ENCODE results near the gene NOC2L.

The NOC2L gene

GRCh38 chr1:920010-920409 lies 39.0 kb downstream of the NOC2L start:
- Histone ChIP-seq H3K27ac (ENCODE audit: low read depth, low read length) (no peak overlapping the region), H3K36me3 (ENCODE audit: control insufficient read depth, insufficient read depth, low read length) (no peaks in the 10 kb centered on the region), H3K27me3 (ENCODE audit: control insufficient read depth, insufficient read depth, low read length) (peaks cover 42% of the 10 kb centered on the region), H3K4me1 (ENCODE audit: control insufficient read depth, insufficient read depth, low read length) (peaks cover 11% of the 10 kb centered on the region), H3K9ac (ENCODE audit: low read length) (no peak overlapping the region), H3K4me3 (ENCODE audit: low read length) (no peak overlapping the region)

- no peak overlapping the region for H3K27ac ChIP-seq (ENCODE audit: low read depth, low read length)
- H3K36me3 ChIP-seq (ENCODE audit: control insufficient read depth, insufficient read depth, low read length) = no peaks in the 10 kb centered on the region
- H3K27me3 ChIP-seq (ENCODE audit: control insufficient read depth, insufficient read depth, low read length) = peaks cover 44% of the 10 kb centered on the region
- H3K4me3 ChIP-seq (ENCODE audit: low read length) = no peak overlapping the region
- H3K9ac ChIP-seq (ENCODE audit: low read length) = no peak overlapping the region
- H3K4me1 ChIP-seq (ENCODE audit: control insufficient read depth, insufficient read depth, low read length) = peaks cover 11% of the 10 kb centered on the region
These were observed 39.7 kb downstream of the NOC2L start for GRCh38 chr1:919271-919872.

DNA sequence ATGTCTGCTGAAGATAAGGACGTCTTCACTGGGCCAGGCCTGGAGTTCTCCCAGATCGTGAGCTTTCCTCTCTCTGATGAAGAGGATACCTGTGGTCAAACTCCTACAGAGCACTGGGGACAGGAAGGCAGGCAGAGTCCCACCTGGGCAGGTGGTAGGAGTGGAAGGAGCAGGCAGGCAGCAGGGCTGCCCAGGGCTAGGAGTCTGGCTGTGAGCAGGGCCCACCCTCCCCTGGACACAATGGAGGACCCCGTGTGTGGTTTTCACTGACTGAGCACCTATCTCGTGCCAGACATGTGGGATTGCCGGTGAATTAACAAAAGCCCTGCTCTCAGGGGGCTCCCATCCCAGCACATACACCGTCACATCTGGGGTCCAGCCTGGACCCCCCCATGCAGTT lies 40.2 kb downstream of the NOC2L start:
- Histone ChIP-seq H3K4me1 (ENCODE audit: control insufficient read depth, insufficient read depth, low read length) (peaks cover 11% of the 10 kb centered on the region), H3K27ac (ENCODE audit: low read depth, low read length) (no peak overlapping the region), H3K36me3 (ENCODE audit: control insufficient read depth, insufficient read depth, low read length) (no peaks in the 10 kb centered on the region), H3K9ac (ENCODE audit: low read length) (no peak overlapping the region), H3K27me3 (ENCODE audit: control insufficient read depth, insufficient read depth, low read length) (peaks cover 46% of the 10 kb centered on the region), H3K4me3 (ENCODE audit: low read length) (no peak overlapping the region)

- peaks cover 45% of the 10 kb centered on the region for H3K27me3 ChIP-seq (ENCODE audit: control insufficient read depth, insufficient read depth, low read length)
- H3K27ac ChIP-seq (ENCODE audit: low read depth, low read length) = no peak overlapping the region
- H3K4me3 ChIP-seq (ENCODE audit: low read length) = no peak overlapping the region
- H3K4me1 ChIP-seq (ENCODE audit: control insufficient read depth, insufficient read depth, low read length) = peaks cover 11% of the 10 kb centered on the region
- H3K36me3 ChIP-seq (ENCODE audit: control insufficient read depth, insufficient read depth, low read length) = no peaks in the 10 kb centered on the region
- no peak overlapping the region for H3K9ac ChIP-seq (ENCODE audit: low read length)
These were observed 40.7 kb downstream of the NOC2L start for GRCh38 chr1:918353-918752.

- Histone ChIP-seq H3K27me3 (ENCODE audit: control insufficient read depth, insufficient read depth, low read length) (peaks cover 38% of the 10 kb centered on the region), H3K4me1 (ENCODE audit: control insufficient read depth, insufficient read depth, low read length) (peaks cover 11% of the 10 kb centered on the region), H3K9ac (ENCODE audit: low read length) (no peak overlapping the region), H3K27ac (ENCODE audit: low read depth, low read length) (no peak overlapping the region), H3K36me3 (ENCODE audit: control insufficient read depth, insufficient read depth, low read length) (no peaks in the 10 kb centered on the region), H3K4me3 (ENCODE audit: low read length) (no peak overlapping the region)
These were observed 41.5 kb downstream of the NOC2L start for GRCh38 chr1:917466-918091.

DNA sequence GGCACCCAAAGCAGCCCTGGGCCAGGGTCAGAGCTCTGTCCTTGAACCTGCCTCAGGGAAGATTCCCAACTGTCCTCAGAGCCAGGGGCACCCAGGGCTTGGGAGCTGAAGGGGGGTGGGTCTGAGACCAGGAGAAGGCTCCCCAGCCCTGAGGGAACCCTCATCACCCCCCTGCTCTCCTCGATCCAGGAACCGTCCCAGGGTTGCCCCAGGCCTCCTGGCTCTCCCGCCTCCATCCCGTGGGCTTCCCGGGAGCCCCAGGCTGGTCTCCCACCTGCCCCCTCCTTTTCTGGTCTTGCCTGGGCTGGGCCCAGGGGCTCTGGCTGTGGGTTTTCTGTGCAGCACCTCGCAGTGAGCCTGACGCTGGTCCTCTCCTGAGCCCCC lies 42.0 kb downstream of the NOC2L start:
- no peak overlapping the region for H3K4me3 ChIP-seq (ENCODE audit: low read length)
- H3K4me1 ChIP-seq (ENCODE audit: control insufficient read depth, insufficient read depth, low read length) = peaks cover 11% of the 10 kb centered on the region
- H3K27me3 ChIP-seq (ENCODE audit: control insufficient read depth, insufficient read depth, low read length) = peaks cover 36% of the 10 kb centered on the region
- no peak overlapping the region for H3K27ac ChIP-seq (ENCODE audit: low read depth, low read length)
- no peak overlapping the region for H3K9ac ChIP-seq (ENCODE audit: low read length)
- no peaks in the 10 kb centered on the region for H3K36me3 ChIP-seq (ENCODE audit: control insufficient read depth, insufficient read depth, low read length)

DNA sequence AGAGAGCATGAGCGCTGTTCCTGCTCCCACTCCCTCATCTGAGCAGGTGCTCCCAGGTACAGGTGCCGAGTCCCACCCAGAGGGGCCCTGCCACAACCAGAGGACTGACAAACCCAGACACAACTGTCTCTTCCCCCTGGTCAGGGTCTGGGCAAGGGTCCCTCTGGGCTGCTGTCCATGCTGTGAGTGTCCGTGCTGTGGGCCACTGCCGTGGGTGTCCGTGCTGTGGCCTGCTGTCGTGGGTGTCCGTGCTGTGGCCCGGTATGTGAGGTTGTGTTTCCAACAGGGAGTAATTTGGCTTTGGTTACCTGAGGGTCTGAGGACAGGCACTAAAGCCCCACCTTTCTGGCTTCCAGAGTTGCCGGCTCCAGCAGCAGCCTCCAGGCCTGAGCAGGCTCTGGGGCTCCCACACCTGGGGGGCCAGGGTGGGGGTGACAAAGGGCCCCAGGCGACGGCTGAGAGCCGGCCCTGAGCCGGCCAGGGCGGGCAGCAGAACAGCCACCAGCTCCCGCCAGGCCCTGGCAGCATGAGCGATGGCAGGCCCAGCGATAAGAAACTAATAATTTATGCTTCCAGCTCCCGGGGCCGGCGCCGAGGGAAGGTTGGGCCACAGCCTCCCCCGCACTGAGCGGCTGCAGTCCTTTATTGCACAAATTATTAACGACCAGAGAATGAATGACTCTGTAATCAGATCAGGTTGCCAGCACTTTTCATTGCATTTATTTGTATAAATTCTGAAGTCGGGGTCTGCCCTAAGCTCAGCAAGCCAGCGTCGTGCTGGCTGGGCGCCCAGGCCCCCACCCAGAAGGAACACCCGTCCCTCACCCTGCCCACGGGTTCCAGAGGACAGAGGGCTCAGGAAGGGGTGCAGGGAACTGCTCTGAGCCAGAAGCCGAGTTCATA lies 42.6 kb downstream of the NOC2L start:
- peaks cover 33% of the 10 kb centered on the region for H3K27me3 ChIP-seq (ENCODE audit: control insufficient read depth, insufficient read depth, low read length)
- no peak overlapping the region for H3K9ac ChIP-seq (ENCODE audit: low read length)
- H3K27ac ChIP-seq (ENCODE audit: low read depth, low read length) = no peak overlapping the region
- H3K36me3 ChIP-seq (ENCODE audit: control insufficient read depth, insufficient read depth, low read length) = no peaks in the 10 kb centered on the region
- H3K4me3 ChIP-seq (ENCODE audit: low read length) = no peak overlapping the region
- H3K4me1 ChIP-seq (ENCODE audit: control insufficient read depth, insufficient read depth, low read length) = peaks cover 11% of the 10 kb centered on the region

DNA sequence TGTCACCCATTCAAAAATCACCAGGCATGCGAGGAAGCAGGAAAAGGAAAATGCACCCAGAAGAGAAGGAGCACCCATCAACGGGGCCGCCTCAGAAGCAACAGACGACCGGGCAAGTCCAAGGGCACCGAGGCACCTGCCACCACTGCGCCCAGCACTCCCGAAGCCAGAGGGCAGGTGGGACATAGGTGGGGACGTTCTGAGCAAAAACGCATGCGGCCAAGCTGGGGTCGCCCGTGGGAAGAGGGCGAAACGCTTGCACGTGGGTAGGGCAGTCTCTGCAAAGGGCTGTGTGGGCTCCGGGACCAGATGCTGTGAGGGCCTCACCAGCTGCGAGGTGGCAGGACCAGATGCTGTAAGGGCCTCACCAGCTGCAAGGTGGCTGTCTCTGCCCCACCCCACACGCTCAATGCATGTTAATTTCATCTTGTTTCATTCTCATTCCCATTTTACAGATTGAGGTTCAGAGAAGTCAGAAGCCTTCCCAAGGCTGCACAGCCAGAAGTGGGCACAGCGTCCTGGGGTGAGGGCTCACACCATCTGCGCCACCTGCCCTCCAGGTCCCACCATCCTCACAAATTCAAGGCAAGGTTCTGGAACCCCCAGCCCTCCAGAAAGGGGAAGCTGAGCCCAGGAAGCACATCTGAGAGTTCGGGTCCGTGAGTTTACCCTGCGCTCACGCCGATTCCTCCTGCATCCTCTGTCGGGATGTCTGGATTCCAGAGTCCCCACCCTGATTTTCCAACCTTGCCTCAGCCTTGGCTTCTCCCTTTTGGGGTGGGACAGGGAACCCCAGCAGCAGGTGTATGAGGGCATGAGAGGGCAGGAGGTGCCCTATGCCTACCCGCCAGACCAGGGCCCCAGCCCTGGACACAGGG lies 43.5 kb downstream of the NOC2L start:
- Histone ChIP-seq H3K4me1 (ENCODE audit: control insufficient read depth, insufficient read depth, low read length) (peaks cover 9% of the 10 kb centered on the region), H3K27me3 (ENCODE audit: control insufficient read depth, insufficient read depth, low read length) (peaks cover 39% of the 10 kb centered on the region), H3K4me3 (ENCODE audit: low read length) (no peak overlapping the region), H3K36me3 (ENCODE audit: control insufficient read depth, insufficient read depth, low read length) (no peaks in the 10 kb centered on the region), H3K9ac (ENCODE audit: low read length) (no peak overlapping the region), H3K27ac (ENCODE audit: low read depth, low read length) (no peak overlapping the region)

GRCh38 chr1:914891-915280 lies 44.2 kb downstream of the NOC2L start:
- no peak overlapping the region for H3K27ac ChIP-seq (ENCODE audit: low read depth, low read length)
- H3K4me1 ChIP-seq (ENCODE audit: control insufficient read depth, insufficient read depth, low read length) = peaks cover 5% of the 10 kb centered on the region
- no peak overlapping the region for H3K4me3 ChIP-seq (ENCODE audit: low read length)
- no peaks in the 10 kb centered on the region for H3K36me3 ChIP-seq (ENCODE audit: control insufficient read depth, insufficient read depth, low read length)
- peaks cover 35% of the 10 kb centered on the region for H3K27me3 ChIP-seq (ENCODE audit: control insufficient read depth, insufficient read depth, low read length)
- H3K9ac ChIP-seq (ENCODE audit: low read length) = no peak overlapping the region

- H3K27ac ChIP-seq (ENCODE audit: low read depth, low read length) = no peak overlapping the region
- no peaks in the 10 kb centered on the region for H3K36me3 ChIP-seq (ENCODE audit: control insufficient read depth, insufficient read depth, low read length)
- H3K4me3 ChIP-seq (ENCODE audit: low read length) = no peak overlapping the region
- H3K9ac ChIP-seq (ENCODE audit: low read length) = no peak overlapping the region
- peaks cover 5% of the 10 kb centered on the region for H3K4me1 ChIP-seq (ENCODE audit: control insufficient read depth, insufficient read depth, low read length)
- peaks cover 32% of the 10 kb centered on the region for H3K27me3 ChIP-seq (ENCODE audit: control insufficient read depth, insufficient read depth, low read length)
These were observed 44.7 kb downstream of the NOC2L start for GRCh38 chr1:914131-914890.

DNA sequence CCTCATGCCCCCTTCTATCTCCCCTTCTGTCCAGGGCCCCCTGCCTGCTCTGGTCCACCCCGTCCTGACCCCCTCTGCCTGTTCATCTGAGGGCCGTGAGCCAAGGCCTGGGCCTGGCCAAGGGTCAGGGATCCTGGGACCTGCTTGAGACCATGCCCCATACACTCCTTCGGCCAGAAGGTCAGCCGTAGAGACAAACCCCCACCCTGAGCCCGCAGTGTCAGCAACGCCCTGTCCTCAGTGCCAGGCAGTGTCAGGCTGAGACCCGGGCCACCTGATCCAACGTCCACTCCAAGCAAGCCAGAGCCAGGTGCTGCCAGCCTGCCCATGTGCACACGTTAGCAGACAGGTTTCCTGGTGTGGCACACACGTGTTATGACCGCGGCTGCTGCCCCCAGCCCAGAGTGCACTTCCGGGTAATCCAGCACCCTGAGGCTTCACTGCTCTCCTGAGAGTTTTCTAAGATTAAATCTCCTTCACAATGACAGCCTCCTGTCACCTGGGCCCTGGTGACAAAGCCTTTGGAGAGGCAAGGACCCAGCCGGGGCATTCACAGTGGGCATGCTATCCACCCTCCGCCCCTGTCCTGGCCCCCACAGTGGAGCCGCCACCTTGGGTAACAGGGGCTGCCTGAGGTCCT lies 45.4 kb downstream of the NOC2L start:
- no peak overlapping the region for H3K27ac ChIP-seq (ENCODE audit: low read depth, low read length)
- H3K36me3 ChIP-seq (ENCODE audit: control insufficient read depth, insufficient read depth, low read length) = no peaks in the 10 kb centered on the region
- H3K4me1 ChIP-seq (ENCODE audit: control insufficient read depth, insufficient read depth, low read length) = peaks cover 5% of the 10 kb centered on the region
- no peak overlapping the region for H3K9ac ChIP-seq (ENCODE audit: low read length)
- H3K27me3 ChIP-seq (ENCODE audit: control insufficient read depth, insufficient read depth, low read length) = peaks cover 32% of the 10 kb centered on the region
- H3K4me3 ChIP-seq (ENCODE audit: low read length) = no peak overlapping the region

Data from rectal smooth muscle tissue (tissue), 1 donor.